Activated CD4-positive, alpha-beta T cell treated with anti-CD3 and anti-CD28 coated beads, Interleukin-2, amount 10 ng/mL, durations not matched to agents 24 days and 14 days (primary cell): ENCODE results near the gene MESD. TPM values are rescaled to one million over a fixed set of nuclear protein-coding genes. Genes with fewer than 3 reads are reported as not detected.

ENCODE experiments used
- DNase-seq: peaks from one replicate; pipeline ENCODE4 v3.0.0; 2022
- H3K27ac Mint-ChIP-seq: one replicate; pipeline ENCODE4 v1.8.0; 2022; ENCODE audit warnings: mild to moderate bottlenecking, mixed read lengths
- H3K27me3 Mint-ChIP-seq: one replicate; pipeline ENCODE4 v1.8.0; 2022; ENCODE audit warnings: mixed read lengths
- H3K36me3 Mint-ChIP-seq: one replicate; pipeline ENCODE4 v1.8.0; 2022; ENCODE audit warnings: low read depth, mild to moderate bottlenecking, mixed read lengths
- H3K4me1 Mint-ChIP-seq: one replicate; pipeline ENCODE4 v1.8.0; 2021; ENCODE audit warnings: mixed read lengths
- H3K4me3 Mint-ChIP-seq: one replicate; pipeline ENCODE4 v1.8.0; 2022; ENCODE audit warnings: mild to moderate bottlenecking, moderate library complexity, mixed read lengths
- H3K9me3 Mint-ChIP-seq: one replicate; pipeline ENCODE4 v1.8.0; 2021; ENCODE audit warnings: mixed read lengths
- intact Hi-C: fragments of 100-400 bp; cut with micrococcal nuclease; formaldehyde crosslinking; loops from one replicate; pipeline ENCODE4 v1.15.1; 2023
- total RNA-seq: library from RNA; stranded (reverse); gene quantifications from 2 replicates; pipeline ENCODE4 v1.2.3, GENCODE V29; 2022

MESD gene
- total RNA-seq, 1 donor from 2014 or later, result 27.1 TPM

DNA sequence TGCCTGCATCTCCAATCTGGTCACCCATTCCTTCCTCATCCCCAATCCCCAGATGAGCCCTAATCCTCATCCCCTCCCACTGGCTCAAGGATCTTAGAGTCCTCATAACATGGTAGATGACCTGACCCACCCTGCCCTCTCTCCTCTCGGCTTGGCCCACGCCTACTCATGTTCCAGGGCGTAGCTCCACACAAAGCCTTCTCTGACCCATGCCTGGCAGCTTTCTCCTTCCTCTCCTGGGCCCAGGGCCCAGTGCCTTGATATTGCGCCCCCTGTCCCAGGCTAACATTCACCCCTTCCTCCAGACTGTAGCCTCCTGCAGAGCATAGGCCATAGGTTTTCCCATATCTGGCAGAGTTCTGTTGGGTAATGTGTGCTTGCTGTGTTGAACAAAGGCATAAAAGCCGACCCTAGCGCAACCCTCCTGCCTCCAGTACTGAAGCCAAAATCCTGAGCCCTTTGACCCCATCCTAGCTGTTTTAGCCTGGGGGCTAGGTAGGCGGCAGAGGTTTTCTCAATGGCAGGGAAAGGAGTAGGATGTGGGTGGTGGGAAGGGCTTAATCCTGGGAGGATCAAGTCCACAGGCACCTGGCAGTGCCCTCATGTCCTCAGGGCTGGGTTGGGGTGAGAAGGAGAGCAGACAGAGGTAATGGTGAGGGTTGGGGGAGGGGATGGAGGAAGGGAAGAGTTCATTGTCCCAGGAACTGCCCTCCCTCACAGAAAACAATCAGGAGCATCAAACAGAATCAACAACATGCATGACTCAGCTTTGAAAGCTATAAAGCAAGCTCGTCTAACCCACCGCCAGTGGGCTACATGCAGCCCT, 35.5 kb downstream of the MESD start:
- no peaks in the 10 kb centered on the region for H3K9me3 Mint-ChIP-seq
- no peak overlapping the region for H3K4me3 Mint-ChIP-seq
- no peak for DNase-seq
- peaks cover 13% of the 10 kb centered on the region for H3K4me1 Mint-ChIP-seq
- no peak overlapping the region for H3K27ac Mint-ChIP-seq
- peaks cover 32% of the 10 kb centered on the region for H3K36me3 Mint-ChIP-seq
- H3K27me3 Mint-ChIP-seq, result no peaks in the 10 kb centered on the region
- intact Hi-C loops, result no loop called here

- Mint-ChIP-seq H3K4me1 (peaks cover 13% of the 10 kb centered on the region), H3K27me3 (no peaks in the 10 kb centered on the region), H3K4me3 (no peak overlapping the region), H3K9me3 (no peaks in the 10 kb centered on the region), H3K27ac (no peak overlapping the region), H3K36me3 (peaks cover 28% of the 10 kb centered on the region)
- intact Hi-C loops, result no loop called here
- no peak for DNase-seq
These were observed 36.3 kb downstream of the MESD start for GRCh38 chr15:80953001-80953952.

DNA sequence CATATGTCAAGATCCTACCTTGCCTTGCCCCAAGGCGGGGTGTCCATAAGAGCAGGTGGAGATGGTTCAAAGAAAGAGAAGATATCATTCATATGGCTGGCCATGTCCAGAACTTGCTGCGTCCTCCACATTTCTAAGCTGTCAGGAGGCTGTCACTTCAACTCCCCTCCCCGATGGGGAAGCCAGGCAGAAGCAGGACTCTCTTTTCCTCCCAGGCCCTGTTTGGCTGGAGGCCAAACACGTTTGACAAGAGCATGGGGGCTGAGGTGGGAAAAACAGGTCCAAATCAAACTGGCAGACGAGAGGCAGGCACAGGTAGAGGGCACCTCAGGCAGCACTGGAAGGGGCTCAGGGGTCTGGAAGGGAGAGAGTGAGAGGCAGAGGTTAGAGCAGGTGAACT, 37.7 kb downstream of the MESD start:
- intact Hi-C loops, result no loop called here
- Mint-ChIP-seq H3K9me3 (no peaks in the 10 kb centered on the region), H3K36me3 (peaks cover 34% of the 10 kb centered on the region), H3K27me3 (no peaks in the 10 kb centered on the region), H3K4me1 (peaks cover 8% of the 10 kb centered on the region), H3K4me3 (no peak overlapping the region), H3K27ac (no peak overlapping the region)
- no peak for DNase-seq

GRCh38 chr15:80950291-80951078, 39.1 kb downstream of the MESD start:
- no peaks in the 10 kb centered on the region for H3K27me3 Mint-ChIP-seq
- H3K4me3 Mint-ChIP-seq, result no peak overlapping the region
- H3K27ac Mint-ChIP-seq, result no peak overlapping the region
- H3K36me3 Mint-ChIP-seq, result peaks cover 36% of the 10 kb centered on the region
- H3K4me1 Mint-ChIP-seq, result peaks cover 3% of the 10 kb centered on the region
- intact Hi-C loops, result no loop called here
- DNase-seq, result no peak
- H3K9me3 Mint-ChIP-seq, result no peaks in the 10 kb centered on the region

GRCh38 chr15:80949756-80950155, 39.9 kb downstream of the MESD start:
- H3K4me3 Mint-ChIP-seq, result no peak overlapping the region
- H3K27ac Mint-ChIP-seq, result no peak overlapping the region
- H3K36me3 Mint-ChIP-seq, result peaks cover 35% of the 10 kb centered on the region
- no peaks in the 10 kb centered on the region for H3K9me3 Mint-ChIP-seq
- H3K4me1 Mint-ChIP-seq, result peaks cover 1% of the 10 kb centered on the region
- intact Hi-C loops, result no loop called here
- H3K27me3 Mint-ChIP-seq, result no peaks in the 10 kb centered on the region
- no peak for DNase-seq

DNA sequence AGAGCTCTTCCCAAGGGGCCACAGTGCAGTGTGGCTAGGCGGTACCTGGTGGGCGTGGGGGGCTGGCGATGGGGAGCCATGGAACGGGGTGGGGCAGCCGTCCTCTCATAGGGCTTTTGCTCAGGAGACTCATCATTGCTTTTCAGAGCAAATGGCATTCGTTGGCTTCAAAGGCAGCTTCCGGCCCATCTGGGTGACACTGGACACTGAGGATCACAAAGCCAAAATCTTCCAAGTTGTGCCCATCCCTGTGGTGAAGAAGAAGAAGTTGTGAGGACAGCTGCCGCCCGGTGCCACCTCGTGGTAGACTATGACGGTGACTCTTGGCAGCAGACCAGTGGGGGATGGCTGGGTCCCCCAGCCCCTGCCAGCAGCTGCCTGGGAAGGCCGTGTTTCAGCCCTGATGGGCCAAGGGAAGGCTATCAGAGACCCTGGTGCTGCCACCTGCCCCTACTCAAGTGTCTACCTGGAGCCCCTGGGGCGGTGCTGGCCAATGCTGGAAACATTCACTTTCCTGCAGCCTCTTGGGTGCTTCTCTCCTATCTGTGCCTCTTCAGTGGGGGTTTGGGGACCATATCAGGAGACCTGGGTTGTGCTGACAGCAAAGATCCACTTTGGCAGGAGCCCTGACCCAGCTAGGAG, 40.8 kb downstream of the MESD start:
- Mint-ChIP-seq H3K4me3 (no peak overlapping the region), H3K27ac (no peak overlapping the region), H3K4me1 (no peaks in the 10 kb centered on the region), H3K36me3 (peaks cover 35% of the 10 kb centered on the region), H3K27me3 (no peaks in the 10 kb centered on the region), H3K9me3 (no peaks in the 10 kb centered on the region)
- no peak for DNase-seq
- intact Hi-C loops, result no loop called here

- Mint-ChIP-seq H3K36me3 (peaks cover 32% of the 10 kb centered on the region), H3K9me3 (no peaks in the 10 kb centered on the region), H3K4me1 (no peaks in the 10 kb centered on the region), H3K4me3 (no peak overlapping the region), H3K27me3 (no peaks in the 10 kb centered on the region), H3K27ac (no peak overlapping the region)
- intact Hi-C loops, result no loop called here
- DNase-seq, result no peak
These were observed 43.0 kb downstream of the MESD start for GRCh38 chr15:80946576-80946975.

GRCh38 chr15:80945605-80946004, 44.0 kb downstream of the MESD start:
- Mint-ChIP-seq H3K4me3 (no peak overlapping the region), H3K36me3 (peaks cover 24% of the 10 kb centered on the region), H3K27ac (no peak overlapping the region), H3K4me1 (no peaks in the 10 kb centered on the region), H3K9me3 (no peaks in the 10 kb centered on the region), H3K27me3 (no peaks in the 10 kb centered on the region)
- DNase-seq, result no peak
- intact Hi-C loops, result no loop called here

DNA sequence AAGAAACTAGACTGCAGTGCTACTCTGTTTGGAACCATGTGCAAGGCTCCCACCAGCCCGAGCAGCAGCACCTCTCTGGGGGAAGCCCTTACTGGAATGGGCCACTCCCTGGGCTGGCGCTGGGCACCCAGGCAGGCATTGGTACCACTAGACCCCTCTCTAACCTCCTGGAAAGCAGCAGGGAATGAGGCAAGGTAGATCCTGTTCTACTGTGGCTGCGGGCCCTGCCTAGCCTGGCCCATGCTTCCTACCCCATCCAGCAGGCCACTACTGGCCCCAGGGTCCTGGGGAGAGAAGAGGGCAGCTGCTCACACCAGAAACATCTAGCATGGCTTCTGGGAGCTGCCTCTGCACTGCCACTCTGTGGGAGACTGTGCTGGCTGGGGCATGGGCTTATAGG, 44.8 kb downstream of the MESD start:
- Mint-ChIP-seq H3K9me3 (no peaks in the 10 kb centered on the region), H3K36me3 (peaks cover 23% of the 10 kb centered on the region), H3K27me3 (no peaks in the 10 kb centered on the region), H3K4me3 (no peak overlapping the region), H3K27ac (no peak overlapping the region), H3K4me1 (no peaks in the 10 kb centered on the region)
- no peak for DNase-seq
- intact Hi-C loops, result no loop called here

- intact Hi-C loops, result no loop called here
- H3K4me3 Mint-ChIP-seq, result no peak overlapping the region
- H3K27me3 Mint-ChIP-seq, result no peaks in the 10 kb centered on the region
- peaks cover 12% of the 10 kb centered on the region for H3K36me3 Mint-ChIP-seq
- no peak for DNase-seq
- H3K4me1 Mint-ChIP-seq, result no peaks in the 10 kb centered on the region
- no peak overlapping the region for H3K27ac Mint-ChIP-seq
- H3K9me3 Mint-ChIP-seq, result no peaks in the 10 kb centered on the region
These were observed 46.7 kb downstream of the MESD start for GRCh38 chr15:80942746-80943565.

DNA sequence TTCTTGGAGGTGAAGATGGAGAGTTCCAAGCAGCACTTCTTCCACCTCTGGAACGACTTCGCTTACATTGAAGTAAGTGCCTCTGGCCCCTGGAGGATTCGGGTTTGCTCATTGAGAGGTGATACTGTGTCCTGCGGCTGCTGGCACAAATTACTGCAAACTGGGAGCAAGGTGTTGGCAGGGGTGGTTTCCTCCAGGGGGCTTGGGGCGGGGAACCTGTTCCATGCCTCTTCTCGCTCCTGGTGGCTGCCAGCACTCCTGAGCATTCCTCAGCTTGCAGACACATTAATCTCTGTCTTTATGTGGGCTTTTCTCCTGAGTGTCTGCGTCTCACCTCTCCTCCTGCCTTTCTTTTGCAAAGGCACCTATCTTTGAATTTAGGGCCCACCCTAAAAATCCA, 47.4 kb downstream of the MESD start:
- Mint-ChIP-seq H3K27ac (no peak overlapping the region), H3K27me3 (no peaks in the 10 kb centered on the region), H3K4me3 (no peak overlapping the region), H3K36me3 (peaks cover 7% of the 10 kb centered on the region), H3K4me1 (no peaks in the 10 kb centered on the region), H3K9me3 (no peaks in the 10 kb centered on the region)
- no peak for DNase-seq
- intact Hi-C loops, result no loop called here

GRCh38 chr15:80940851-80941250, 48.8 kb downstream of the MESD start:
- intact Hi-C loops, result no loop called here
- no peak for DNase-seq
- Mint-ChIP-seq H3K4me1 (no peaks in the 10 kb centered on the region), H3K4me3 (no peak overlapping the region), H3K27me3 (no peaks in the 10 kb centered on the region), H3K9me3 (no peaks in the 10 kb centered on the region), H3K27ac (no peak overlapping the region), H3K36me3 (peaks cover 4% of the 10 kb centered on the region)

DNA sequence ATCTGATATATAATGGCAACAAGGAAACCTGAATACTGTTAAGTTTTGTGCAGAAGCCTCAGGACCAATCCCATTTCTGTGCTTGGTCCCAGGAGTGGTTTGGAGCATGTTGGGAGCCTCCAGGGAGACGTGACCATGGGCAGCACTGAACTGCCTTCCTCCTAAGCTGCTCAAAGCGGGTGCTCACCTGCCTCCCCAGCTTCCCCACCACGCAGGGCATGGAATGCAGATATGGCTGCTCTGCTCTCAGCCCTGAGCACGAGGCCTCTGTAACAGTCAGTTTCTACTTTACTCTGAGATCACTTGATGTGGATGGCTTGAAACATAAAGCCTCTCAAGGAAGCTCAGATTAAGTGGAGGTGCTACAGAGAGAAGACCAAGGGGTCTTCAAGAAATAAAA, 49.3 kb downstream of the MESD start:
- DNase-seq, result no peak
- Mint-ChIP-seq H3K9me3 (no peaks in the 10 kb centered on the region), H3K4me1 (no peaks in the 10 kb centered on the region), H3K27ac (no peak overlapping the region), H3K27me3 (no peaks in the 10 kb centered on the region), H3K4me3 (no peak overlapping the region), H3K36me3 (peaks cover 1% of the 10 kb centered on the region)
- intact Hi-C loops, result no loop called here
